B cell (primary cell): ENCODE results near the gene TK2. TPM values are rescaled to one million over a fixed set of nuclear protein-coding genes. Genes with fewer than 3 reads are reported as not detected.

Experiments used
- ATAC-seq: fragments of 200-7000 bp; cut with Tn5 transposase; one replicate; pipeline ENCODE4 v1.10.0; 2021; ENCODE audit warnings: low read depth, mild to moderate bottlenecking, moderate number of reproducible peaks, moderate library complexity
- CTCF ChIA-PET: fragments of 350-600 bp; sonication (Branson Sonifier 250); formaldehyde crosslinking; loops from one replicate; lab custom pipeline; 2021; ENCODE audit warnings: antibody characterized with exemption, inconsistent platforms; lab: Charles Lee
- POLR2A ChIA-PET: fragments of 350-600 bp; sonication (Branson Sonifier 250); formaldehyde crosslinking; loops from one replicate; lab custom pipeline; 2021; ENCODE audit warnings: antibody characterized with exemption; lab: Charles Lee
- DNase-seq: peaks from one replicate; pipeline ENCODE4 v3.0.0; 2013
- H2AFZ ChIP-seq: 2 replicates; pipeline ENCODE4 v1.6.1; 2012; ENCODE audit warnings: mild to moderate bottlenecking, low read depth, low read length; ENCODE audit not compliant: insufficient read depth, poor library complexity, severe bottlenecking
- H3K27ac ChIP-seq, 2 donors: 1 replicate in 1 of 2; 2 replicates in 1 of 2; pipeline ENCODE4 v1.5.1; 2012 to 2013; ENCODE audit warnings: low read length in 2 of 2, mild to moderate bottlenecking in 2 of 2, moderate library complexity in 1 of 2
- H3K27me3 ChIP-seq, 4 experiments: fragments of 200-600 bp in 1 of 4; sonication (generic) in 1 of 4; replicated peaks in 1 of 4; 1 replicate in 2 of 4; 2 replicates in 2 of 4; pipeline versions ENCODE4 v1.6.1 to v1.7.0; 2013 to 2016; ENCODE audit warnings: low read length in 3 of 4, mild to moderate bottlenecking in 2 of 4, mixed read lengths in 1 of 4, moderate library complexity in 1 of 4; ENCODE audit not compliant: insufficient read depth in 4 of 4, control insufficient read depth in 3 of 4; ENCODE audit errors: control extremely low read depth in 1 of 4
- H3K36me3 ChIP-seq, 2 experiments: replicated peaks in 1 of 2; 1 replicate in 1 of 2; 2 replicates in 1 of 2; pipeline versions ENCODE4 v1.6.1 to v1.7.1; 2013; ENCODE audit warnings: low read length in 1 of 2; ENCODE audit not compliant: insufficient read depth in 2 of 2, control insufficient read depth in 1 of 2; ENCODE audit errors: control extremely low read depth in 1 of 2, extremely low read depth in 1 of 2
- H3K4me1 ChIP-seq, 2 donors: fragments of 200-600 bp in 1 of 2; sonication (generic) in 1 of 2; 1 replicate in 1 of 2; 2 replicates in 1 of 2; pipeline versions ENCODE4 v1.5.1 to v1.6.1; 2013 to 2017; ENCODE audit warnings: low read length in 2 of 2; ENCODE audit not compliant: control insufficient read depth in 2 of 2, insufficient read depth in 2 of 2
- H3K4me2 ChIP-seq: replicated peaks from 2 replicates; pipeline ENCODE3; 2012; ENCODE audit warnings: mild to moderate bottlenecking, low read depth, low read length; ENCODE audit not compliant: poor library complexity, severe bottlenecking
- H3K4me3 ChIP-seq, 5 experiments: fragments of 200-600 bp in 1 of 5; sonication (generic) in 1 of 5; 1 replicate in 3 of 5; 2 replicates in 2 of 5; pipeline versions ENCODE4 v1.5.1 to v1.7.0; 2011 to 2016; ENCODE audit warnings: low read length in 4 of 5, mild to moderate bottlenecking in 4 of 5, low read depth in 2 of 5, control low read depth in 1 of 5, moderate library complexity in 1 of 5; ENCODE audit not compliant: insufficient read depth in 1 of 5; ENCODE audit errors: control extremely low read depth in 1 of 5, extremely low read depth in 1 of 5
- H3K79me2 ChIP-seq: fragments of 200-600 bp; sonication (generic); one replicate; pipeline ENCODE4 v1.6.0; 2016; ENCODE audit warnings: low read length; ENCODE audit not compliant: control insufficient read depth, insufficient read depth
- H3K9ac ChIP-seq: fragments of 200-600 bp; sonication (generic); 2 replicates; pipeline ENCODE4 v1.6.1; 2017; ENCODE audit warnings: mild to moderate bottlenecking, low read length, moderate library complexity
- H3K9me3 ChIP-seq, 3 donors: one replicate each; pipeline versions ENCODE4 v1.6.1 to v1.7.1; 2013; ENCODE audit warnings: low read length in 2 of 3; ENCODE audit not compliant: control insufficient read depth in 2 of 3, insufficient read depth in 1 of 3; ENCODE audit errors: control extremely low read depth in 1 of 3
- H4K20me1 ChIP-seq: 2 replicates; pipeline ENCODE4 v1.6.0; 2012; ENCODE audit warnings: mild to moderate bottlenecking, low read length; ENCODE audit not compliant: insufficient read depth, control insufficient read depth, poor library complexity, severe bottlenecking
- H3K27ac Mint-ChIP-seq: one replicate; pipeline ENCODE4 v1.8.0; 2021; ENCODE audit warnings: mixed read lengths
- H3K27me3 Mint-ChIP-seq: one replicate; pipeline ENCODE4 v1.8.0; 2021; ENCODE audit warnings: mixed read lengths
- H3K4me1 Mint-ChIP-seq: one replicate; pipeline ENCODE4 v1.8.0; 2021; ENCODE audit warnings: mixed read lengths
- H3K4me3 Mint-ChIP-seq: one replicate; pipeline ENCODE4 v1.8.0; 2021; ENCODE audit warnings: mixed read lengths
- H3K9me3 Mint-ChIP-seq: one replicate; pipeline ENCODE4 v1.8.0; 2022; ENCODE audit warnings: mixed read lengths; ENCODE audit not compliant: insufficient read depth
- CTCF ChIP-seq: fragments of 200-600 bp; IDR thresholded peaks from one replicate; pipeline ENCODE4 v1.8.0; 2022; ENCODE audit warnings: antibody characterized with exemption, mild to moderate bottlenecking
- EZH2 ChIP-seq: IDR thresholded peaks from 2 replicates; pipeline ENCODE4 v1.6.1; 2012; ENCODE audit warnings: borderline replicate concordance, low read depth, mild to moderate bottlenecking, moderate library complexity, low read length; ENCODE audit not compliant: insufficient read depth, poor library complexity, severe bottlenecking
- WGBS: methylation state at CpG from one replicate; pipeline ENCODE4 v1.1.5; 2013; ENCODE audit warnings: missing lambda C conversion rate; ENCODE audit not compliant: insufficient coverage; 5-methylcytosine and 5-hydroxymethylcytosine counted together
- intact Hi-C: fragments of 100-400 bp; cut with micrococcal nuclease; formaldehyde crosslinking; loops from one replicate; pipeline ENCODE4 v1.10.0; 2022
- polyA plus RNA-seq: library from polyadenylated mRNA; depleted of rRNA; stranded (reverse); fragments of >200 nt; gene quantifications from 2 replicates; pipeline ENCODE4 v1.2.3, GENCODE V29; 2012
- total RNA-seq, 2 donors: library from RNA; stranded (reverse); fragments of 120-200 nt in 1 of 2; gene quantifications; 1 replicate in 1 of 2; 2 replicates in 1 of 2; pipeline versions ENCODE4 v1.2.3 to v1.2.4, GENCODE V29; 2013 to 2022

TK2 gene
- total and polyA plus RNA-seq, 2 donors (not counting 1 experiment from before 2014, with no cell fraction given): 2.9 to 9.7 TPM

DNA sequence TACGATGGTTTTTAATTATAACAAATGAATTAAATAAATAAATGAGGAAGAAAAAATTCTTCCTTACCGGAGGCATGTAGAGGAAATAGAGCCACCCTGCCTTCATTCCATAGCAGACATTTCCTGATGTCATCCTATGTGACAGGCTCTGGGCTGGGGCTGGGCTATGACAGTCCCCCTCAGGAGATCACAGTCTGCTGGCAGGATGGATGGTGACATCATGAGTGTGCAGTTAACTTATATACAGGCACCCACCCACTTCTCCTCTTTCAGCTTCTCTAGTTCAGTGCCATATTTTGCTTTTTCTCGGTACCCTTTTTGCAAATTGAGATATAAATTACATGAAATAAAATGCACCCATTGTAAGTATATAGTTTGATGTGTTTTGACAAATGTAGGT, 48.2 kb upstream of the TK2 start:
- CTCF ChIA-PET: interaction anchor here (1.4 kb wide), 1 partner anchor 9 kb away, joined by 6 read pairs; no protein-coding TSS in a partner anchor

More for the DNA sequence above, 48.2 kb upstream of the TK2 start:
- Histone ChIP-seq H3K4me2 (no peak overlapping the region), H3K9ac (no peak overlapping the region), H3K9me3 (peaks cover 2 to 25% (median 21%) of the 10 kb centered on the region in 3 donors), H3K27ac (no peak overlapping the region), H3K4me1 (peaks cover 8 to 9% of the 10 kb centered on the region in 2 donors), H3K79me2 (no peaks in the 10 kb centered on the region), H2AFZ (no peak overlapping the region), H3K27me3 (peaks cover 0 to 19% (median 11%) of the 10 kb centered on the region in 4 experiments), H3K4me3 (no peak overlapping the region), H4K20me1 (no peaks in the 10 kb centered on the region), H3K36me3 (no peaks in the 10 kb centered on the region)
- H3K4me1 Mint-ChIP-seq: peaks cover 12% of the 10 kb centered on the region
- H3K27me3 Mint-ChIP-seq: peaks cover 29% of the 10 kb centered on the region
- no peak overlapping the region for H3K4me3 Mint-ChIP-seq
- no peak for ATAC-seq
- WGBS: no CpG with 5 or more reads among the region's 3 CpGs
- no peak overlapping the region for H3K27ac Mint-ChIP-seq
- intact Hi-C loops: no loop called here
- TF ChIP-seq CTCF (no peak), EZH2 (no peak)
- peaks cover 6% of the 10 kb centered on the region for H3K9me3 Mint-ChIP-seq
- POLR2A ChIA-PET: no interaction called here
- no peak for DNase-seq
